K562 (cell line): Measurements from ENCODE around the gene GYS1.

ENCODE experiments used
- ILK ChIP-seq: fragments of 450-650 bp; IDR thresholded peaks from 2 replicates; pipeline ENCODE4 v1.6.1; 2016; ENCODE audit warnings: missing genetic modification characterization, low read depth, mild to moderate bottlenecking, missing compliant biosample characterization, moderate library complexity, borderline replicate concordance
- SP1 ChIP-seq: sonication (generic); formaldehyde crosslinking; IDR thresholded peaks from 2 replicates; pipeline ENCODE4 v1.8.1; 2022; ENCODE audit warnings: mild to moderate bottlenecking, missing genetic modification reagents
- THRAP3 ChIP-seq: fragments of 450-650 bp; IDR thresholded peaks from 2 replicates; pipeline ENCODE4 v1.6.1; 2016; ENCODE audit warnings: mild to moderate bottlenecking, inconsistent platforms, borderline replicate concordance
- ZFX ChIP-seq: sonication (generic); formaldehyde crosslinking; IDR thresholded peaks from 2 replicates; pipeline ENCODE4 v1.8.0; 2022; ENCODE audit warnings: mild to moderate bottlenecking, missing genetic modification reagents, moderate library complexity
- ZNF212 ChIP-seq: fragments of 450-650 bp; formaldehyde crosslinking; IDR thresholded peaks from 2 replicates; pipeline ENCODE4 v1.4.0; 2020; ENCODE audit warnings: mild to moderate bottlenecking
- TF ChIP-seq, protein P1 (sequence below), 3 experiments: IDR thresholded peaks in 2 of 3; conservative IDR thresholded peaks in 1 of 3; 2 replicates each; pipeline ENCODE4 v1.5.1; 2011 to 2012; ENCODE audit warnings: low read length in 3 of 3, mild to moderate bottlenecking in 3 of 3, control low read depth in 2 of 3, improper control_type of control experiment in 1 of 3, inconsistent platforms in 1 of 3, low read depth in 1 of 3, mixed read lengths in 1 of 3, moderate library complexity in 1 of 3; ENCODE audit not compliant: insufficient read depth in 2 of 3

DNA sequence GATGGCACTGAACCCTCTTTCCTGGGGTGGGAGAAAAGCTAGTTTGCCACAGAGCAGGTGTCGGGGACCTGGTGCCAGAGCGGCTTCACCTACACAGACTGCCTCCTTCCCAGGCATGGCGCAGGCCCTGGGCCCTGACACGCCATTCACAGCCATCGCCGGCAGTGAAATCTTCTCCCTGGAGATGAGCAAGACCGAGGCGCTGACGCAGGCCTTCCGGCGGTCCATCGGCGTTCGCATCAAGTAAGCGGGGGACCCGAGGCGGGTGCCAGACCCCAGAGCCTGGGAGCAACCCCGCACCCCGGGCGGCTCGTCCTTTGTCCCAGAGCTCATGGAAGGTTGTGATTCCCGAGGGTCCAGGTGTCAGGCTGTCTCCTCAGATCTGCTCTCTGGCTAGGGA lies 13.8 kb upstream of the GYS1 start:
- TF ChIP-seq, protein P1, sequence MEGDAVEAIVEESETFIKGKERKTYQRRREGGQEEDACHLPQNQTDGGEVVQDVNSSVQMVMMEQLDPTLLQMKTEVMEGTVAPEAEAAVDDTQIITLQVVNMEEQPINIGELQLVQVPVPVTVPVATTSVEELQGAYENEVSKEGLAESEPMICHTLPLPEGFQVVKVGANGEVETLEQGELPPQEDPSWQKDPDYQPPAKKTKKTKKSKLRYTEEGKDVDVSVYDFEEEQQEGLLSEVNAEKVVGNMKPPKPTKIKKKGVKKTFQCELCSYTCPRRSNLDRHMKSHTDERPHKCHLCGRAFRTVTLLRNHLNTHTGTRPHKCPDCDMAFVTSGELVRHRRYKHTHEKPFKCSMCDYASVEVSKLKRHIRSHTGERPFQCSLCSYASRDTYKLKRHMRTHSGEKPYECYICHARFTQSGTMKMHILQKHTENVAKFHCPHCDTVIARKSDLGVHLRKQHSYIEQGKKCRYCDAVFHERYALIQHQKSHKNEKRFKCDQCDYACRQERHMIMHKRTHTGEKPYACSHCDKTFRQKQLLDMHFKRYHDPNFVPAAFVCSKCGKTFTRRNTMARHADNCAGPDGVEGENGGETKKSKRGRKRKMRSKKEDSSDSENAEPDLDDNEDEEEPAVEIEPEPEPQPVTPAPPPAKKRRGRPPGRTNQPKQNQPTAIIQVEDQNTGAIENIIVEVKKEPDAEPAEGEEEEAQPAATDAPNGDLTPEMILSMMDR (IDR thresholded peaks at IDR 0.05 in 2 of 3, conservative IDR thresholded peaks at IDR 0.05 in 1 of 3; ENCODE audit: insufficient read depth in 2 of 3, low read depth in 1 of 3, low read length in 3 of 3): no peak
- no peak for TF ChIP-seq ILK
- no peak for TF ChIP-seq THRAP3
- TF ChIP-seq ZNF212 (CRISPR knock-in tag): no peak
- TF ChIP-seq SP1: no peak
- TF ChIP-seq ZFX (CRISPR knock-in tag): no peak
